AG04449 (cell line): ENCODE measurements around the gene KIF15.
A peak's percentile ranks its signal among the peaks of the same experiment; 100 is the strongest.

Source experiments
- CTCF ChIA-PET: fragments of 350-600 bp; formaldehyde crosslinking; extraction: SDS; loops from one replicate; lab custom pipeline; 2021; ENCODE audit warnings: antibody characterized with exemption; lab: Yijun Ruan, JAX
- POLR2A ChIA-PET: fragments of 400-600, 350-600 bp; formaldehyde crosslinking; extraction: SDS; loops from one replicate; lab custom pipeline; 2020; ENCODE audit warnings: antibody characterized with exemption, inconsistent platforms; lab: Yijun Ruan, JAX
- DNase-seq: peaks from one replicate; pipeline ENCODE4 v3.0.0-alpha.2; 2010; ENCODE audit warnings: low read depth, low spot score
- H3K4me3 ChIP-seq: 2 replicates; pipeline ENCODE4 v1.5.1; 2011; ENCODE audit warnings: low read depth, mild to moderate bottlenecking, control low read depth, low read length
- TF ChIP-seq, protein P1 (sequence below): IDR thresholded peaks from one replicate; pipeline ENCODE4 v1.5.1; 2011; ENCODE audit warnings: mild to moderate bottlenecking, moderate library complexity, low read length, control low read depth, inconsistent platforms; ENCODE audit not compliant: insufficient read depth; ENCODE audit errors: missing control alignments

The KIF15 gene

DNA sequence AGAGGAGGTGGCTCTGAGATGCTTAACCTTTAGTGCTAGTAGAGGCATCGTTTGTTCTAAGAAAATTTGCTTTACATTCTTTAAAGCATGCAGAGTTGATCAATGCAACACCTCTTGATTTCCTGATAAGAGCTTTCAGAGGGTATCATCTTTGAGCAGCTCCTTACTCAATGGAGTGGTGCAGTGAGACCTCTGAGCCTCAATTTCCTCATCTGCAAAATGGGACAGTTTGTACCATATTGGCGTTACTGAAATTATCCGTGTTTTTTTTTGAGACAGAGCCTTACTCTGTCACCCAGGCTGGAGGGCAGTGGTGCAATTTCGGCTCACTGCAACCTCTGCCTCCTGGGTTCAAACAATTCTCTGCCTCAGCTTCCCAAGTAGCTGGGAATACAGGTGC lies 98.5 kb downstream of the KIF15 start:
- POLR2A ChIA-PET, result no interaction called here
- TF ChIP-seq, protein P1, sequence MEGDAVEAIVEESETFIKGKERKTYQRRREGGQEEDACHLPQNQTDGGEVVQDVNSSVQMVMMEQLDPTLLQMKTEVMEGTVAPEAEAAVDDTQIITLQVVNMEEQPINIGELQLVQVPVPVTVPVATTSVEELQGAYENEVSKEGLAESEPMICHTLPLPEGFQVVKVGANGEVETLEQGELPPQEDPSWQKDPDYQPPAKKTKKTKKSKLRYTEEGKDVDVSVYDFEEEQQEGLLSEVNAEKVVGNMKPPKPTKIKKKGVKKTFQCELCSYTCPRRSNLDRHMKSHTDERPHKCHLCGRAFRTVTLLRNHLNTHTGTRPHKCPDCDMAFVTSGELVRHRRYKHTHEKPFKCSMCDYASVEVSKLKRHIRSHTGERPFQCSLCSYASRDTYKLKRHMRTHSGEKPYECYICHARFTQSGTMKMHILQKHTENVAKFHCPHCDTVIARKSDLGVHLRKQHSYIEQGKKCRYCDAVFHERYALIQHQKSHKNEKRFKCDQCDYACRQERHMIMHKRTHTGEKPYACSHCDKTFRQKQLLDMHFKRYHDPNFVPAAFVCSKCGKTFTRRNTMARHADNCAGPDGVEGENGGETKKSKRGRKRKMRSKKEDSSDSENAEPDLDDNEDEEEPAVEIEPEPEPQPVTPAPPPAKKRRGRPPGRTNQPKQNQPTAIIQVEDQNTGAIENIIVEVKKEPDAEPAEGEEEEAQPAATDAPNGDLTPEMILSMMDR, result no peak
- no peak overlapping the region for H3K4me3 ChIP-seq

DNA sequence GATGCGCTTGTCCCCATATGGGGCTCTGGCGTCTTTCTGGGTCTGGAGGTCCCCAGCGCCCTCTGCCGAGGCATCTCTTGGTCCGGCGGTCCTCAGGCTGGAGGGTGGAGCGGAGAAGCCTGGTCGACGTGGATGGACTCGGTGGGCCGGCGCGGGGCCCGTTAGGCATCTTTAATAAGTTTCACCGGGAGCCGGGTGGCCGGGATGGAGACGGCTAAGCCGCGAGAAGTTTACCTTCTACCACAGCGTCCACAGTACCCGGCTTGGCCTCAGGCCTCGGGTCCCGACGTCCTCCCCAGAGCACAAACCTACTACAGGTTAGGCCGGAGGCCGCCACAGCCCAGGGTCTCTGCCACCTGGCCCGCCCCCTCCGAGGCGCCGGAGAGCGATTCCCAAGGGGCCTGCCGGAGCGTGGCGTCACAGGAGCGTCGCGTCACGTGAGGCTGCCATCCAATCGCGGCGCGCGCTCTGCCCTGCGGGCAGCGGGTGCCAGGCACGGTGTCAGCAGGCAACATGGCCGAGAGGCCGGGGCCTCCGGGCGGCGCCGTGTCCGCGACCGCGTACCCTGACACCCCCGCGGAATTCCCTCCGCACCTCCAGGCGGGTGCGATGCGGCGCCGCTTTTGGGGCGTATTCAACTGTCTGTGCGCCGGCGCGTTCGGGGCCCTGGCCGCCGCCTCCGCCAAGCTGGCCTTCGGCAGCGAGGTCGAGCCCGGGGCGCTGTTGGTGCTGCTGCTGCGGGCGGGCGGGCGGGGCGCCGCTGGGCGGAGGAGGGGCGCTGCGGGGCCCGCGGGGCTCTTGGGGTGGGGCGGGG lies 100.0 kb downstream of the KIF15 start, which contains the start of gene TMEM42:
Gene TMEM42 (plus strand): TSS at position 501 of the 814 bp plus-strand sequence. CDS start 13 bp downstream, at position 514.
- ChIA-PET POLR2A (no interaction called here), CTCF (no interaction called here)
- TF ChIP-seq, protein P1, result peak; percentile 43
- peak within 1 kb of the TSS; percentile 72 for H3K4me3 ChIP-seq
- DNase-seq, result peak; percentile 42

More for the DNA sequence above, 98.5 kb downstream of the KIF15 start:
- CTCF ChIA-PET, result interaction anchor here (0.7 to 1.6 kb wide), 3 partner anchors 53 to 327 kb away, joined by 3 to 9 read pairs (median 4); no protein-coding TSS in a partner anchor
- no peak for DNase-seq

DNA sequence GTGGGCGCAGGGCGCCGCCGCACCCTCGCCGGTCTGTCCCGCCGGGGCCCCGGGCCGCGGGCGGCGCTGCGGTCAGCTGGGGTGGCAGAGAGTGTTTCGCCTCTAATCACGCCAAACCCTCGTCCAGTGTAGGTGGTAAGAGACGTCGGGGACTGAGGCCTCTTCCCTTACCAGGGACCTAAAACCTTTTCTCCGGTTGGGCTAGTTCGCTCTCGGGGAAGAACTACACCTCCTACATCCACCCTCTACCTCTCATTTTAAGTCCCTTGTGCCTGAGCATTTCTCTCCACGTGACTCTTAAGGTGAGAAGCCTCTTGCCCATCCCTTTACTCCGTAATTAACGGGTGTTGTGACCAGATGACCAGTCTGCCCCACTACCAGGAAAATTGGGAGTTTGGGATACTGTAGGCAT lies 100.6 kb downstream of the KIF15 start:
- peak overlapping the region; percentile 72 for H3K4me3 ChIP-seq
- POLR2A ChIA-PET, result no interaction called here
- DNase-seq, result no peak
- TF ChIP-seq, protein P1, result no peak
- CTCF ChIA-PET, result interaction anchor here (0.9 to 1.0 kb wide), 2 partner anchors 12 to 329 kb away, joined by 3 read pairs; no protein-coding TSS in a partner anchor

DNA sequence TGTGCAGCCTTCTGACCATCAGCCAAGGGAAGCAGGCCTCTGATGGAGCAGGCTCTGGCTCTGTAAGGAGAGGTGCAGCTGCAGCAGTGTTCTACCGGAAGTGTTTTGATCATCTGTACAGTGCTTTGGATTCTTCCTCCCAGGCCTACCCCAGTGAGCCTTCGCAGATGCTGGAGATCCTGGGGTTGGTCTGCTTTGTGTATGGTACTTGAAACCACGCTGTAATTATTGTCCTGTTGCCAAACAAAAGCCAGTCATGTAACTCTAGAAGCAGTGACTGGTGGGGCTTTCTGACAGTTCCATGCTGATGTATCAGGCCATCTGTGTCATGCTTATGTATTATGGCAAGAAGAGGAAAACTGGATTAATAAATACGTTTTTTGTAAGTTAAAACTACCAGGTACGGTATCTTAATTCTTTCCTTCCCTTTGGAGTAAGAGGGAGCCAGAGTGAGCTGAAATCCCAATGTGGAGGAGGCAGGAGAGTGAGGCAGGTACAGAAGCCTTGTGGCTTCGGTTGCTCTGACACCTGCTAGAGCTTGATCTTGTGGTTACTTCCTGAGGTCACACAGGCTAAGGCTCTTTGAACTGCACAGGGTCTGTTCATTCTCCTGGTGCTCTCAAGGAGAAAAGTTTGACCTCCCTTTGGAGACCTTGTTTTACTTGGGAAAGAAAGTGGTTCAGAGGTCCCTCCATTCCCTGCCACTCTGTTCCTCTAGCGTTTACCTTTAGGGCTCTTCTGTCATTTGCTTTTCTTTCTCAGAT lies 103.9 kb downstream of the KIF15 start:
- POLR2A ChIA-PET, result no interaction called here
- TF ChIP-seq, protein P1, result no peak
- CTCF ChIA-PET, result interaction anchor here (1.1 to 1.4 kb wide), 2 partner anchors 44 to 49 kb away, joined by 3 read pairs; no protein-coding TSS in a partner anchor
- DNase-seq, result no peak
- H3K4me3 ChIP-seq, result no peak overlapping the region

DNA sequence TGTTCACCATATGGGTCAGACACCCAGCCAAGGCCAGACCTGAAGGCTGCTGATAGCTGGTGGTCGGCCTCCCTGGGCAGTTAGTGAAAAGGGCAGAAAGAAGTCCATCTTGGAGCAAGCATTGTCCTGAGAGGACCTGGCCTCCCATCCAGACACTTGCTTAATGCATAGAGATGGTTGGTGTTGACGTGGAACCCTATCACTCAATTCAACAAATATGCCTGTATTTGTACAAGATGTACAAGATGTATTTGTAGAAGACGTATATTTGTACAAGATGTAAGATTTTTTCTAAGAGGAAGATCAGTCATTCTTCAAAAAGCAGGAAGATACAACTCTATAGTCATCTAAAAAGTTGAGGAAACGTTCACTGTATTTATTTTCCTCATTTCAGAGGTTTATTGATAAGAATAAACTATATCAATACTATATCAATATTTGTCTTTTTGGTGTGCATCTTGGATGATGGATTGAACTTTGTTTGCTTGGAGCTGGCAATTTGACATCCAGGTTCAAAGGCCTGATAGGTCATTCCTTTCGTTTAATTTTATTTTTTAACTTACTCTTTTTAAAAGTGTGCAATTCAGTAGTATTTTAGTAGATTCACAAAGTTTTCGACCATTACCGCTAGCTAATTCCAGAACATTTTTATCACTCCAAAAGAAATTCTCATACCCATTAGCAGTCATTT lies 106.0 kb downstream of the KIF15 start:
- CTCF ChIA-PET, result interaction anchor here (0.6 to 1.4 kb wide), 2 partner anchors 19 to 47 kb away, joined by 3 read pairs; no protein-coding TSS in a partner anchor
- TF ChIP-seq, protein P1, result no peak
- POLR2A ChIA-PET, result no interaction called here
- H3K4me3 ChIP-seq, result no peak overlapping the region
- DNase-seq, result no peak
